Right lobe of liver (tissue), 4 donors: ENCODE measurements around the gene NCKAP5.

Source experiments
- POLR2A ChIP-seq: fragments of 450-650 bp; IDR thresholded peaks from one replicate; pipeline ENCODE4 v1.6.1; 2017; ENCODE audit warnings: antibody characterized with exemption, mild to moderate bottlenecking
- TF ChIP-seq, protein P1 (sequence below), 4 donors: fragments of 200-600 bp in 3 of 4; fragments of 450-650 bp in 1 of 4; IDR thresholded peaks; one replicate each; pipeline versions ENCODE4 v1.5.1 to v1.8.0; 2016 to 2022; ENCODE audit warnings: antibody characterized with exemption in 4 of 4, mild to moderate bottlenecking in 2 of 4
- donor health status: DM: no; HTN: no; CAD: no.
- donor health status: DM: no; HTN: no; CAD: no.
- donor health status: DM: no; HTN: yes; CAD: no.

DNA sequence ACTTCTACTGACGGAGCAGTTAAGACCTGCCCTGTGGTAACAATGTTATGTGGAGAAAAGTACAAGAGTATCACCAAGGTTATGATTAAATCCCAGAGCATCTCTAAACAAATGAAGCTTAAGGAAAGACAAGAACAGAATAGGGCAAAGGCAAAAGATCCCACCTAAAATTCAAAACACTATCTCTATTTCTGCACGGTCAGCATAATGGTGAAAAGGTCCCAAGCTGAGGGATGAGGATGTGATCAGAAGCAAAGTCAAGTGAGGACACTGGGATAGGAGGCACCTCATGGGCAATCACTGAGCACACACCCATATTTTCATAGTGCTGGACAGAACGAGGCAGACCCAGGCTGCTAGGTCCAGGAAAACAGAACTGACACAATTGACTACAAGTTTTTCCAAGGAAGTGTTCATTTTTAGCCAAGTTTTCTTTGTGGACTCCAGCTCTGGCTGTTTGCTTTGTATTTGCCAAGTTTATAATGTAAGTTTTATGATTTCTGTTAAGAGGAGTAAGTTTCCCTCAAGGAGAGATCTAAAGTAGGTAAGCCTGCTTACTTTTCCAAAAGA, 77.8 kb downstream of the NCKAP5 start:
- TF ChIP-seq, protein P1, sequence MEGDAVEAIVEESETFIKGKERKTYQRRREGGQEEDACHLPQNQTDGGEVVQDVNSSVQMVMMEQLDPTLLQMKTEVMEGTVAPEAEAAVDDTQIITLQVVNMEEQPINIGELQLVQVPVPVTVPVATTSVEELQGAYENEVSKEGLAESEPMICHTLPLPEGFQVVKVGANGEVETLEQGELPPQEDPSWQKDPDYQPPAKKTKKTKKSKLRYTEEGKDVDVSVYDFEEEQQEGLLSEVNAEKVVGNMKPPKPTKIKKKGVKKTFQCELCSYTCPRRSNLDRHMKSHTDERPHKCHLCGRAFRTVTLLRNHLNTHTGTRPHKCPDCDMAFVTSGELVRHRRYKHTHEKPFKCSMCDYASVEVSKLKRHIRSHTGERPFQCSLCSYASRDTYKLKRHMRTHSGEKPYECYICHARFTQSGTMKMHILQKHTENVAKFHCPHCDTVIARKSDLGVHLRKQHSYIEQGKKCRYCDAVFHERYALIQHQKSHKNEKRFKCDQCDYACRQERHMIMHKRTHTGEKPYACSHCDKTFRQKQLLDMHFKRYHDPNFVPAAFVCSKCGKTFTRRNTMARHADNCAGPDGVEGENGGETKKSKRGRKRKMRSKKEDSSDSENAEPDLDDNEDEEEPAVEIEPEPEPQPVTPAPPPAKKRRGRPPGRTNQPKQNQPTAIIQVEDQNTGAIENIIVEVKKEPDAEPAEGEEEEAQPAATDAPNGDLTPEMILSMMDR (IDR thresholded peaks at IDR 0.05), result no peak
- no peak for TF ChIP-seq POLR2A
